HS-5 (cell line): ENCODE data around the gene TINCR.
"Not testable (repeated sequence)": the region's sequence is repeated elsewhere in the genome, so short reads cannot be mapped to it uniquely, and the experiment has no call there.

ENCODE experiments used
- DNase-seq: peaks from one replicate; pipeline ENCODE4 v3.0.0-alpha.2; 2012; ENCODE audit warnings: low read depth

The TINCR gene

GRCh38 chr19:5558101-5558621 lies 9.6 kb downstream of the TINCR start:
- no peak for DNase-seq

- DNase-seq = no peak
Measured at GRCh38 chr19:5557691-5558090, 10.1 kb downstream of the TINCR start.

- no peak for DNase-seq
Measured at GRCh38 chr19:5554828-5555227, 12.9 kb downstream of the TINCR start.

- DNase-seq = no peak
Measured at GRCh38 chr19:5553892-5554291, 13.9 kb downstream of the TINCR start.

- no peak for DNase-seq
Measured at GRCh38 chr19:5547881-5548280, 19.9 kb downstream of the TINCR start.

GRCh38 chr19:5545984-5546383 lies 21.8 kb downstream of the TINCR start:
- no peak for DNase-seq

- no peak for DNase-seq
Measured at GRCh38 chr19:5545051-5545450, 22.7 kb downstream of the TINCR start.

GRCh38 chr19:5542665-5543064 lies 25.1 kb downstream of the TINCR start:
- no peak for DNase-seq

- no peak for DNase-seq
Measured at GRCh38 chr19:5541456-5541855, 26.3 kb downstream of the TINCR start.

GRCh38 chr19:5540208-5540607 lies 27.5 kb downstream of the TINCR start:
- DNase-seq = no peak

GRCh38 chr19:5537870-5538269 lies 29.9 kb downstream of the TINCR start:
- no peak for DNase-seq

- DNase-seq = not testable (repeated sequence)
Measured at GRCh38 chr19:5536982-5537579, 30.7 kb downstream of the TINCR start.

- DNase-seq = no peak
Measured at GRCh38 chr19:5536337-5536894, 31.3 kb downstream of the TINCR start.

GRCh38 chr19:5534787-5535586 lies 32.8 kb downstream of the TINCR start:
- no peak for DNase-seq

GRCh38 chr19:5533257-5533656 lies 34.5 kb downstream of the TINCR start:
- no peak for DNase-seq

- no peak for DNase-seq
Measured at GRCh38 chr19:5530701-5531100, 37.1 kb downstream of the TINCR start.

GRCh38 chr19:5526691-5527090 lies 41.1 kb downstream of the TINCR start:
- no peak for DNase-seq

GRCh38 chr19:5524081-5524480 lies 43.7 kb downstream of the TINCR start:
- DNase-seq = no peak

GRCh38 chr19:5522106-5522505 lies 45.6 kb downstream of the TINCR start:
- no peak for DNase-seq

- DNase-seq = no peak
Measured at GRCh38 chr19:5520501-5520900, 47.3 kb downstream of the TINCR start.

GRCh38 chr19:5519076-5519475 lies 48.7 kb downstream of the TINCR start:
- DNase-seq = no peak

- DNase-seq = no peak
Measured at GRCh38 chr19:5515737-5516136, 52.0 kb downstream of the TINCR start.

GRCh38 chr19:5514001-5514400 lies 53.8 kb downstream of the TINCR start:
- DNase-seq = no peak
